HCT116 (cell line): ENCODE results near the gene CGN. TPM values are rescaled to one million over a fixed set of nuclear protein-coding genes. Genes with fewer than 3 reads are reported as not detected.
A peak's percentile ranks its signal among the peaks of the same experiment; 100 is the strongest.

Experiments
- ATAC-seq: fragments of 200-7000 bp; cut with Tn5 transposase; 2 replicates; pipeline ENCODE4 v1.9.1; 2020; ENCODE audit warnings: mild to moderate bottlenecking, moderate library complexity
- BruUV-seq: library from RNA; stranded (reverse); fragments of 400-500 nt; replicated peaks from 2 replicates; lab custom pipeline; 2021; lab: Mats Ljungman, UMichigan
- CTCF ChIA-PET: fragments of 300-600 bp; sonication (Branson Sonifier 250); formaldehyde crosslinking; loops from one replicate; lab custom pipeline; 2021; ENCODE audit warnings: antibody characterized with exemption; lab: Charles Lee
- POLR2A ChIA-PET: fragments of 300-600, 350-600 bp; sonication (Branson Sonifier 250); formaldehyde crosslinking; loops from one replicate; lab custom pipeline; 2021; ENCODE audit warnings: antibody characterized with exemption; lab: Charles Lee
- RAD21 ChIA-PET, 2 experiments: fragments of 300-600 bp; sonication (Branson Sonifier 250); formaldehyde crosslinking; loops; one replicate each; lab custom pipeline; 2023; ENCODE audit warnings: low total read pairs in 2 of 2; ENCODE audit not compliant: uncharacterized antibody in 2 of 2, unreplicated experiment in 2 of 2, low non-redundant PET in 1 of 2; lab: Charles Lee
- DNase-seq: peaks from one replicate; pipeline ENCODE4 v3.0.0-alpha.2; 2010; ENCODE audit warnings: low read depth, low spot score
- H2AFZ ChIP-seq: fragments of 200-600 bp; shearing (Covaris generic), sonication (generic); 2 replicates; pipeline ENCODE4 v1.6.1; 2017; ENCODE audit warnings: low read depth, mixed run types, mixed read lengths, antibody characterized with exemption, low read length; ENCODE audit not compliant: poor library complexity, severe bottlenecking
- H3K27ac ChIP-seq: 2 replicates; pipeline ENCODE4 v1.5.1; 2012; ENCODE audit warnings: low read depth, low read length
- H3K27me3 ChIP-seq: fragments of 200-600 bp; sonication (generic); 2 replicates; pipeline ENCODE4 v1.6.1; 2016; ENCODE audit warnings: mixed run types, low read length, mixed read lengths; ENCODE audit not compliant: insufficient read depth
- H3K36me3 ChIP-seq, 2 experiments: fragments of 200-500 bp in 1 of 2; fragments of 200-600 bp in 1 of 2; sonication (Bioruptor generic) in 1 of 2; sonication (generic) in 1 of 2; 2 replicates each; pipeline versions ENCODE4 v1.5.1 to v1.6.1; 2014 to 2016; ENCODE audit warnings: low read length in 2 of 2, inconsistent platforms in 1 of 2, mixed read lengths in 1 of 2, mixed run types in 1 of 2; ENCODE audit not compliant: insufficient read depth in 2 of 2, control insufficient read depth in 1 of 2
- H3K4me1 ChIP-seq, 2 experiments: fragments of 200-600 bp in 1 of 2; sonication (generic) in 1 of 2; 2 replicates each; pipeline versions ENCODE4 v1.5.1 to v1.6.1; 2012 to 2017; ENCODE audit warnings: low read length in 2 of 2, inconsistent platforms in 1 of 2, mild to moderate bottlenecking in 1 of 2, mixed read lengths in 1 of 2, mixed run types in 1 of 2, moderate library complexity in 1 of 2; ENCODE audit not compliant: insufficient read depth in 2 of 2, control insufficient read depth in 1 of 2
- H3K4me2 ChIP-seq: fragments of 200-600 bp; sonication (generic); 2 replicates; pipeline ENCODE4 v1.6.1; 2017; ENCODE audit warnings: mixed run types, low read length, mixed read lengths
- H3K4me3 ChIP-seq, 2 experiments: fragments of 200-600 bp in 1 of 2; sonication (generic) in 1 of 2; replicated peaks in 1 of 2; 2 replicates each; pipeline ENCODE4 v1.5.1; 2011 to 2016; ENCODE audit warnings: low read length in 2 of 2, control low read depth in 1 of 2, low read depth in 1 of 2, mild to moderate bottlenecking in 1 of 2, mixed read lengths in 1 of 2, mixed run types in 1 of 2
- H3K79me2 ChIP-seq: fragments of 200-600 bp; sonication (generic); 2 replicates; pipeline ENCODE4 v1.6.1; 2017; ENCODE audit warnings: mild to moderate bottlenecking, mixed run types, low read length, moderate library complexity, mixed read lengths; ENCODE audit not compliant: insufficient read depth
- H3K9ac ChIP-seq: fragments of 200-600 bp; sonication (generic); 2 replicates; pipeline ENCODE4 v1.6.1; 2016; ENCODE audit warnings: low read length, mixed read lengths
- H3K9me2 ChIP-seq: fragments of 200-600 bp; sonication (generic), shearing (Covaris generic); 2 replicates; pipeline ENCODE4 v1.6.1; 2017; ENCODE audit warnings: mixed run types, mild to moderate bottlenecking, moderate library complexity; ENCODE audit not compliant: insufficient read depth
- H3K9me3 ChIP-seq, 2 experiments: fragments of 200-500 bp in 1 of 2; fragments of 200-600 bp in 1 of 2; sonication (Bioruptor generic) in 1 of 2; sonication (generic) in 1 of 2; 2 replicates each; pipeline ENCODE4 v1.6.1; 2014 to 2017; ENCODE audit warnings: low read length in 2 of 2, mixed read lengths in 2 of 2, inconsistent platforms in 1 of 2, low read depth in 1 of 2, mild to moderate bottlenecking in 1 of 2, mixed run types in 1 of 2, moderate library complexity in 1 of 2; ENCODE audit not compliant: control insufficient read depth in 1 of 2, insufficient read depth in 1 of 2
- H4K20me1 ChIP-seq: fragments of 200-600 bp; sonication (generic), shearing (Covaris generic); 2 replicates; pipeline ENCODE4 v1.6.1; 2017; ENCODE audit warnings: mixed run types, mild to moderate bottlenecking, moderate library complexity; ENCODE audit not compliant: insufficient read depth
- ATF3 ChIP-seq: IDR thresholded peaks from 2 replicates; pipeline ENCODE4 v1.6.1; 2012
- CBX3 ChIP-seq: IDR thresholded peaks from 2 replicates; pipeline ENCODE4 v1.6.1; 2012; ENCODE audit warnings: low read depth
- CTCF ChIP-seq, 3 experiments: fragments of 200-600 bp in 1 of 3; sonication (generic) in 1 of 3; IDR thresholded peaks in 2 of 3; conservative IDR thresholded peaks in 1 of 3; 2 replicates each; pipeline ENCODE4 v1.5.1; 2012 to 2017; ENCODE audit warnings: low read depth in 2 of 3, low read length in 2 of 3, antibody characterized with exemption in 1 of 3, borderline replicate concordance in 1 of 3, control low read depth in 1 of 3, mild to moderate bottlenecking in 1 of 3, mixed read lengths in 1 of 3, mixed run types in 1 of 3, moderate library complexity in 1 of 3; ENCODE audit not compliant: insufficient read depth in 1 of 3
- EGR1 ChIP-seq: IDR thresholded peaks from 2 replicates; pipeline ENCODE4 v1.6.1; 2012; ENCODE audit warnings: low read depth
- ELF1 ChIP-seq: IDR thresholded peaks from 2 replicates; pipeline ENCODE4 v1.6.1; 2012; ENCODE audit warnings: low read depth, borderline replicate concordance
- EZH2phosphoT487 ChIP-seq: fragments of 200-600 bp; IDR thresholded peaks from 2 replicates; pipeline ENCODE4 v1.6.1; 2018; ENCODE audit warnings: antibody characterized with exemption, borderline replicate concordance
- FOSL1 ChIP-seq: IDR thresholded peaks from 2 replicates; pipeline ENCODE4 v1.6.1; 2012; ENCODE audit warnings: low read depth
- JUND ChIP-seq: IDR thresholded peaks from 2 replicates; pipeline ENCODE4 v1.6.1; 2012
- MAX ChIP-seq: IDR thresholded peaks from 2 replicates; pipeline ENCODE4 v1.6.1; 2012
- POLR2A ChIP-seq: IDR thresholded peaks from 2 replicates; pipeline ENCODE4 v1.7.0; 2011; ENCODE audit warnings: borderline replicate concordance; ENCODE audit not compliant: insufficient read depth, insufficient read length; ENCODE audit errors: extremely low read depth
- POLR2AphosphoS5 ChIP-seq: IDR thresholded peaks from 2 replicates; pipeline ENCODE4 v1.6.1; 2011; ENCODE audit warnings: mild to moderate bottlenecking, low read depth, low read length, moderate library complexity
- RAD21 ChIP-seq: IDR thresholded peaks from 2 replicates; pipeline ENCODE4 v1.6.1; 2012; ENCODE audit warnings: low read depth, mild to moderate bottlenecking
- SP1 ChIP-seq: IDR thresholded peaks from 2 replicates; pipeline ENCODE4 v1.6.1; 2012; ENCODE audit warnings: low read depth
- TCF7L2 ChIP-seq: IDR thresholded peaks from 2 replicates; pipeline ENCODE4 v1.7.0; 2011; ENCODE audit warnings: borderline replicate concordance, inconsistent platforms; ENCODE audit not compliant: insufficient read depth, insufficient read length; ENCODE audit errors: extremely low read depth
- YY1 ChIP-seq: IDR thresholded peaks from 2 replicates; pipeline ENCODE4 v1.6.1; 2011; ENCODE audit warnings: low read length, low read depth, moderate library complexity, mild to moderate bottlenecking; ENCODE audit not compliant: insufficient replicate concordance; ENCODE audit errors: extremely low read depth
- ZBTB33 ChIP-seq: IDR thresholded peaks from 2 replicates; pipeline ENCODE4 v1.6.1; 2011; ENCODE audit warnings: mild to moderate bottlenecking, low read length, moderate library complexity; ENCODE audit not compliant: insufficient replicate concordance; ENCODE audit errors: extremely low read depth
- ZFX ChIP-seq: fragments of 450-650 bp; IDR thresholded peaks from 2 replicates; pipeline ENCODE4 v1.6.1; 2017
- ZNF274 ChIP-seq: fragments of 200-500 bp; sonication (Bioruptor generic); IDR thresholded peaks from 2 replicates; pipeline ENCODE4 v1.6.1; 2014; ENCODE audit warnings: mild to moderate bottlenecking, low read depth, low read length, inconsistent platforms
- intact Hi-C: fragments of 100-400 bp; cut with micrococcal nuclease; formaldehyde crosslinking; loops from 2 replicates; pipeline ENCODE4 v1.10.0; 2022
- total RNA-seq: library from RNA; stranded (reverse); gene quantifications from one replicate; pipeline ENCODE4 v1.2.1, GENCODE V29; 2021; ENCODE audit not compliant: unreplicated experiment

CGN gene
- total RNA-seq, 1 experiment from 2014 or later: 19.7 TPM

- Histone ChIP-seq H3K4me3 (no peak overlapping the region), H3K4me1 (peaks cover 14 to 41% of the 10 kb centered on the region in 2 experiments), H4K20me1 (no peaks in the 10 kb centered on the region), H3K36me3 (no peaks in the 10 kb centered on the region), H3K27me3 (no peaks in the 10 kb centered on the region), H3K27ac (no peak overlapping the region), H3K9ac (no peak overlapping the region), H3K4me2 (peak overlapping the region; percentile 18; the same call in 1 of the 2 replicates), H2AFZ (no peak overlapping the region), H3K79me2 (no peaks in the 10 kb centered on the region), H3K9me2 (no peaks in the 10 kb centered on the region), H3K9me3 (no peaks in the 10 kb centered on the region)
- no peak for ATAC-seq
- ChIA-PET RAD21 (no interaction called here), POLR2A (no interaction called here), CTCF (no interaction called here)
- DNase-seq: no peak
- intact Hi-C loops: no loop called here
- TF ChIP-seq EZH2phosphoT487 (no peak), POLR2A (no peak), YY1 (no peak), ZNF274 (no peak), ELF1 (no peak), JUND (no peak), RAD21 (no peak), ATF3 (no peak), EGR1 (no peak), SP1 (no peak), ZBTB33 (no peak), MAX (no peak), FOSL1 (no peak), POLR2AphosphoS5 (no peak), CTCF (IDR thresholded peaks at IDR 0.05 in 2 of 3, conservative IDR thresholded peaks at IDR 0.05 in 1 of 3; ENCODE audit: borderline replicate concordance in 1 of 3, insufficient read depth in 1 of 3, low read depth in 2 of 3, low read length in 2 of 3) (no peak), TCF7L2 (no peak), CBX3 (no peak), ZFX (no peak)
- no TSS peak for BruUV-seq
These were observed 6.9 kb upstream of the CGN start for GRCh38 chr1:151504252-151504651.
